Mammary epithelial cell (primary cell): ENCODE data around the gene HARS2.

ENCODE experiments used
- CTCF ChIP-seq, 2 donors: IDR thresholded peaks in 1 of 2; conservative IDR thresholded peaks in 1 of 2; 2 replicates each; pipeline ENCODE4 v1.5.1; 2011 to 2012; ENCODE audit warnings: inconsistent platforms in 2 of 2, low read length in 2 of 2, mild to moderate bottlenecking in 2 of 2, control low read depth in 1 of 2, low read depth in 1 of 2; ENCODE audit not compliant: insufficient read depth in 1 of 2; ENCODE audit errors: extremely low read depth in 1 of 2
- EZH2 ChIP-seq: IDR thresholded peaks from 2 replicates; pipeline ENCODE4 v1.6.1; 2012; ENCODE audit warnings: low read length, inconsistent platforms, borderline replicate concordance

GRCh38 chr5:140741967-140742366, 50.7 kb downstream of the HARS2 start:
- TF ChIP-seq CTCF (conservative IDR thresholded peaks at IDR 0.05 in 1 of 2, IDR thresholded peaks at IDR 0.05 in 1 of 2; ENCODE audit: extremely low read depth in 1 of 2, insufficient read depth in 1 of 2, low read depth in 1 of 2, low read length in 2 of 2) (no peak), EZH2 (no peak)
